BE2C (cell line): Measurements from ENCODE around the gene FAM174C.

ENCODE experiments used
- DNase-seq: peaks from one replicate; pipeline ENCODE4 v3.0.0-alpha.2; 2020
- H3K27me3 ChIP-seq: fragments of 250-450 bp; sonication (Bioruptor Pico); 2 replicates; pipeline ENCODE4 v1.5.1; 2020; ENCODE audit warnings: mild to moderate bottlenecking
- H3K36me3 ChIP-seq: fragments of 250-450 bp; sonication (Bioruptor Pico); 2 replicates; pipeline ENCODE4 v1.5.1; 2020; ENCODE audit warnings: mild to moderate bottlenecking
- H3K4me1 ChIP-seq: fragments of 250-450 bp; sonication (Bioruptor Pico); 2 replicates; pipeline ENCODE4 v1.5.1; 2020
- H3K4me3 ChIP-seq: 2 replicates; pipeline ENCODE4 v1.5.1; 2011; ENCODE audit warnings: low read depth, low read length
- H3K9me3 ChIP-seq: fragments of 250-450 bp; sonication (Bioruptor Pico); 2 replicates; pipeline ENCODE4 v1.5.1; 2020
- CTCF ChIP-seq: IDR thresholded peaks from 2 replicates; pipeline ENCODE4 v1.5.1; 2012; ENCODE audit warnings: mild to moderate bottlenecking, low read depth, low read length

The FAM174C gene

DNA sequence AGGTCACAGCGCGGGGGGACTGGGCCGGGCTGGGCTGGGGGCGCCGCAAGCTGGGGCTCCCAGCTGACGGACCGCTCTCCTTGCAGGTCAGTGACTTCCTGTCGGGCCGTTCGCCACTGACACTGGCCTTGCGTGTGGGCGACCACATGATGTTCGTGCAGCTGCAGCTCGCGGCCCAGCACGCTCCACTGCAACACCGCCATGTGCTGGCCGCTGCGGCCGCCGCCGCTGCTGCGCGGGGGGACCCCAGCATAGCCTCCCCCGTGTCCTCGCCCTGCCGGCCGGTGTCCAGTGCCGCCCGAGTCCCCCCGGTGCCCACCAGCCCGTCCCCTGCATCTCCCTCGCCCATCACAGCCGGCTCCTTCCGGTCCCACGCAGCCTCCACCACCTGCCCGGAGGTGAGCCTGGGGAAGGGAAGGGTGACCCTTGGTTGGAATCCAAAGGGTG is 21.2 kb upstream of the FAM174C start:
- Histone ChIP-seq H3K27me3 (no peaks in the 10 kb centered on the region), H3K4me1 (peaks cover 14% of the 10 kb centered on the region), H3K36me3 (peaks cover 67% of the 10 kb centered on the region), H3K9me3 (no peaks in the 10 kb centered on the region), H3K4me3 (no peak overlapping the region)
- TF ChIP-seq CTCF = no peak
- DNase-seq = no peak

- TF ChIP-seq CTCF = no peak
- Histone ChIP-seq H3K36me3 (peaks cover 67% of the 10 kb centered on the region), H3K4me1 (peaks cover 18% of the 10 kb centered on the region), H3K4me3 (no peak overlapping the region), H3K9me3 (no peaks in the 10 kb centered on the region), H3K27me3 (no peaks in the 10 kb centered on the region)
- no peak for DNase-seq
These were observed 20.7 kb upstream of the FAM174C start for GRCh38 chr19:1254530-1255185.

DNA sequence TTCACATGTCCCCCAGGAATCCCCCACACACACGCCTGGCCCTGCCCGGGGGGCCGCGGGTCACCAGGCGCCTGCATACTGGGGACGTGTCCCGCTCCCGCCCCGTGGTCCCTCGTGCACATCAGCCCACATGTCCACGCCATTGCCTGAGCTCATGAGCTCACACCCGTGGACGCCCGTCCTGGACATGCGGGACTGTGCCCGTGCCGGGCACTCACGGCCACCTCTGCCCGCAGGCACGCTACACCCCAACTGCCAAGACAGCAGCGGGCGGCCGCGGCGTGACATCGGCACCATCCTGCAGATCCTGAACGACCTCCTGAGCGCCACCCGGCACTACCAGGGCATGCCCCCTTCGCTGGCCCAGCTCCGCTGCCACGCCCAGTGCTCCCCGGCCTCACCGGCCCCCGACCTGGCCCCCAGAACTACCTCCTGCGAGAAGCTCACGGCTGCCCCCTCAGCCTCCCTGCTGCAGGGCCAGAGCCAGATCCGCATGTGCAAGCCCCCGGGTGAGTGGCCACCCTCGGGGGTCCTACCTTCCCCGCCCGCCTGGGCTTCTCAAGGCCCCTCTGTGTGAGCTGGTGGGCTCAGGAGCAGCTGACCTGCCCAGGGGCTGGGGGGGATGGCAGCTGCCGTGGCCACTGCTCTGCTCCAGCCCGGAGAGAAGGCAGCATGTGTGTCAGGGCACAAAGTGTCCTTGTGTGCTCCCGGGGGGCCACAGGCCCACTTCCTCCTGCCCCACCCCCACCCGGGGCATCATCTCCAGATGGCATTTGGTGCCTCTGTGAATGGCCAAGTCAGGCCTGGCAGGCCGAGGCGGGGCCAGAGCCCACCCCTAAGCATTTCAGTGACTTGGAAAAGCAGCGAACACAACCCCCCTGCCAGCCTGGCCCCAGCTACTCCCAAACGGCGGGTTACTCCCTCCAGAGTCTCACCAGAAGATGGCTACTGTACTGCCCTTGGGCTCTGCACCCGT is 19.9 kb upstream of the FAM174C start:
- Histone ChIP-seq H3K4me3 (no peak overlapping the region), H3K4me1 (peaks cover 23% of the 10 kb centered on the region), H3K9me3 (no peaks in the 10 kb centered on the region), H3K36me3 (peaks cover 61% of the 10 kb centered on the region), H3K27me3 (no peaks in the 10 kb centered on the region)
- no peak for DNase-seq
- no peak for TF ChIP-seq CTCF

DNA sequence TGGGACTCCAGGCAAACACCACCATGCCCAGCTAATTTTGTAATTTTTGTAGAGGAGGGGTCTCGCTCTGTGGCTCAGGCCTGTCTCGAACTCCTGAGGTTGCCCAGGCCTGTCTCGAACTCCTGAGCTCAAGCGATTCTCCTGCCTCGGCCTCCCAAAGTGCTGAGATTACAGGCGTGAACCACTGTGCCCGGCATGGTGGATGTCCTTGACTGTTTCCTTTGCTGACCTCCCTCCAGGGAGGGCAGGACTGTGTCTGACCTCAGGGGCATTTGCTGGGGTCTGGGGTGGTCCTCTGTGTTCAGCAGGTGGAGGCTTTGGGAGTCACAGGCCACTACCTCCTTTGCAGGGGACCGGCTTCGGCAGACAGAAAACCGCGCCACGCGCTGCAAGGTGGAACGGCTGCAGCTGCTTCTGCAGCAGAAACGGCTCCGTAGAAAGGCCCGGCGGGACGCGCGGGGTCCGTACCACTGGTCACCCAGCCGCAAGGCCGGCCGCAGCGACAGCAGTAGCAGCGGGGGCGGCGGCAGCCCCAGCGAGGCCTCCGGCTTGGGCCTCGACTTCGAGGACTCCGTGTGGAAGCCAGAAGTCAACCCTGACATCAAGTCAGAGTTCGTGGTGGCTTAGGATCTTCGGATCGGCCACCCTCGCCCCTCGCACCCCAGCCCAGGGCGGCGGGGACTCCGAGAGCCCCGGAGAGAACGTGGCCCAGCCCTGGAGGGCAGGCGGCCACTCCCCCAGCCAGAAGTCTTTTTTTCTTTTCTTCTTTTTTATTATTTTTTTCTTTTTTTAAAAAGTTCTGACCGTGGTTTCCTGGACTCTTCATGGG is 18.5 kb upstream of the FAM174C start:
- no peaks in the 10 kb centered on the region for H3K9me3 ChIP-seq
- H3K27me3 ChIP-seq = no peaks in the 10 kb centered on the region
- no peak for DNase-seq
- no peak overlapping the region for H3K4me3 ChIP-seq
- TF ChIP-seq CTCF = no peak
- peaks cover 30% of the 10 kb centered on the region for H3K4me1 ChIP-seq
- peaks cover 50% of the 10 kb centered on the region for H3K36me3 ChIP-seq

DNA sequence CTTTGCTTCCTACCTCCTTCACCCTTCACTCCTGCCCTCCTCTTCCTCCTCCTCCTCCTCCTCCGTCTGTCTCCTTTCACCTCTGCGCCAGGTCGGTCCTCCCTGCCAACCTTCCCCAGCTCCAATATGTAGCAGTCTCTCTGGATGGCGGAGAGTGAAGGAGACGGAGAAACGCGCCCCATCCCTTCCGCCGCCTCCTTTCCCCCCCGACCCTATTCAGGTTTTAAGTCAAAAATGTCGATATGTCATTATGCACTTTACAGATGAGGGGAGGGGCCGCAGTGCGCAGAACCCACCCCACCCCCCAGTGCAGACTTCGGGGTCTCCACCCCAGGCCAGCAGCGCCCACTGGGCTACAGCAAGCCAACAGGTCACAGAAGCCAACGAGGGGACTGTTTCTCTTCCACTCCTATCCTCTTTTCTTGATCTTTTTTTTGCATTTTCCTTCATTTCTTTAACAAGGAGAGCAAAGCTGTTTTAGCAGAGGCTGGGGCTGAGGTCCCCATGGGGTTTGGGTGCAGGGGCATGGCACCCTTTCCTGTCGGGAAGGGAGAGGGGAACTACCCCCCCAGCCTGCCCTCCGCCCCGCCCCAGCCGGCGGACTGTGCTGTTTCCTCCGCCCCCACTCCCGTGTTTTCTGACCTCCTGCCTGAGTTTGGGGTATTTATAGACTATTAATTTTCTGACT is 17.7 kb upstream of the FAM174C start:
- no peaks in the 10 kb centered on the region for H3K27me3 ChIP-seq
- no peak overlapping the region for H3K4me3 ChIP-seq
- H3K4me1 ChIP-seq = peaks cover 37% of the 10 kb centered on the region
- no peaks in the 10 kb centered on the region for H3K9me3 ChIP-seq
- peaks cover 49% of the 10 kb centered on the region for H3K36me3 ChIP-seq
- no peak for TF ChIP-seq CTCF
- no peak for DNase-seq
